Right renal pelvis (tissue), 4 donors: ENCODE data around the gene NEDD4L. TPM values are rescaled to one million over a fixed set of nuclear protein-coding genes. Genes with fewer than 3 reads are reported as not detected.
"Not testable (repeated sequence)": the region's sequence is repeated elsewhere in the genome, so short reads cannot be mapped to it uniquely, and the experiment has no call there.

ENCODE experiments used
- DNase-seq, 4 donors: peaks; one replicate each; pipeline ENCODE4 v3.0.0-alpha.2; 2013; ENCODE audit warnings: low read depth in 4 of 4, low spot score in 3 of 4, missing footprints in 1 of 4
- polyA plus RNA-seq, 4 donors: library from polyadenylated mRNA; unstranded; fragments of 120-200 nt; gene quantifications; one replicate each; pipeline ENCODE4 v1.2.1, GENCODE V29; 2013; ENCODE audit not compliant: insufficient read length in 4 of 4

The NEDD4L gene
- polyA plus RNA-seq, 4 donors, result 108 to 168 (median 130) TPM

DNA sequence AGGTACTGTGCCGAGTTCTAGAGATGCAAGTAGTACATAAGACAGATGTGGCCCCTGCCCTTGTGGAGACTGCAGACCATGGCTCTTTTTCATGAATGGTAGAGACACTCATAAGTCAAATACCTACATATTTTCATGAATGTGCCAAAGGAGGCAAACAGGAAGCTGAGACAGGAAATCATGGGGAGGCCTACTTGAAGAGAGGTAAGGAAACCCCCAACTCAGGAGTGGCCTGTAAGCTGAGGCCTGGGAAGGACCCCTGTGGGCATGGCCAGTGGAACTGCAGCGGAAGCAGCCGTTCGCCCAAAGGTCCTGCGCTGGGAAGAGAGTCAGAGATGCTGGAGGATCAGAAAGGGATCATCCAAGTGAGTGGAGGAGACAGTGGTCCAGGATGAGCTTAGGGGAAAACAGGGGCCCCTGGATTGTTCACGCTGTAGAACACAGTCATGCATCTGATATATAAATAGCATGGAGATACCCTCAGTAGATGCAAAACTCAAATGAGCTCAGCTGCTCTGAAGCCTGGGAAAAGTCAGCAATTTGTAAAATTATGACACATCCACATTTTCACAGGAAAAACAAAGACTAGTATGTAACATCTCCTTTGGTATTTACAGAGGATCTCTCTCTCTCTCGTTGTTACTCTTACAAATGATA lies 228.9 kb downstream of the NEDD4L start:
- no peak for DNase-seq

DNA sequence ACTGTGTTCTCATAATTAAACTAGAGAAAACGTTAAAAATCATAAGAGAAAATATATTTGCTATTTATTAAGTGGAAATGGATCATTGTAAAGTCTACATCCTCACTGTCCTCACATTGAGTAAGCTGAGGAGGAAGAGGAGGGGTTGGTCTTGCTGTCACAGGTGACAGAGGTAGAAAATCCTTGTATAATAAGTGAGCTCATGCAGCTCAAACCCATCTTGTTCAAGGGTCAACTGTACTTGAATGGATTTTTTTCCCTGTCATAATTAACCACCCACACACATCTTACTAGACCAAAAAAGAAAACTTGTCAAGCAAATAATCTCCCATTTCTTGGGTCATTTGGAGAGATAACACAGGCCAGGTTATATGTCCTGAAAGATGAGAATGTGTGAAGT lies 231.2 kb downstream of the NEDD4L start:
- DNase-seq, result no peak

DNA sequence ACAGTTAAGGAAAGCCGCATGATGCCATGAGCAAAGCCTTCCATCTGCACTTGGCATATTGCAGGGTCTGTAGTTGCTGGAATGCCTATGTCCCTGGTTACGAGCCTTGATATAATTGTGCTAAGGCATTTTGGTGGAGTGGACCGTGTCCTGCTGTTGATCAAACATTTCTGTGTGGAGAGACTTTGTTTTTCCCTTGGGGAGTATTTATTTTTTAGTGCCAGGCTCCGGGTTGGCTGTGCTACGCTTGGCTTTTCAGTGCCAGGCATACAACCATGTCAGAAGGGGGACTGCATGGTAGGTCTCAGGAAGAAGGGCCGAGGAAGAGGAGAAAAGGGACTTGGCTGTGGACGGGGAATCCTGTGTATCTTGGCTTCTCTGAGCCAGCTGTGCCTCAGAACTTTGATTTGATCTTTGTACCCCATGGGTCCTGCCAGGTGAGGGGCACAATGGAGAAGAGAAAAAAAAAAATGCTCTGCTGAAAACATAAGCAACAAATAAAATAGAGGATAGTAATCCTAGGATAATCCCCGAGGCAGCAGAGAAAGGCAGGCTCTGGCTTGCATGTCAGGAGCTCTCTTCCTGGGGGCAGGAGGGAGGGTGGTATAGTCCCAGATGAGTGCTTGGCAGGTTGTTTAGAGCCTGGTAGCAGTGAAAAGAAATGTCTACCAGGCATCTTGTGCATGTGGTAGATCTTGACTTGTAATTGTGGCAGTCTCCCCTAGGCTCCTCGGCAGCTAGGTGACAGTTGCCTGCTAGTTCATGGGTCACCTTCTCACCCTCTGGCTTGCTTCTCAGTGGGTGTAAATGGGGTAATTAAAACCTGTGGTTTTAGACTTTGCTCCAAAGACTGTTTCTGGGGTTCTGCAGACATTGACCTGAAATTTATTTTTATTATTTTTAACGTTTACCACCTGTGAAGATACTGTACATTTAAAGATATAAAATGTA lies 233.0 kb downstream of the NEDD4L start:
- DNase-seq, result no peak

DNA sequence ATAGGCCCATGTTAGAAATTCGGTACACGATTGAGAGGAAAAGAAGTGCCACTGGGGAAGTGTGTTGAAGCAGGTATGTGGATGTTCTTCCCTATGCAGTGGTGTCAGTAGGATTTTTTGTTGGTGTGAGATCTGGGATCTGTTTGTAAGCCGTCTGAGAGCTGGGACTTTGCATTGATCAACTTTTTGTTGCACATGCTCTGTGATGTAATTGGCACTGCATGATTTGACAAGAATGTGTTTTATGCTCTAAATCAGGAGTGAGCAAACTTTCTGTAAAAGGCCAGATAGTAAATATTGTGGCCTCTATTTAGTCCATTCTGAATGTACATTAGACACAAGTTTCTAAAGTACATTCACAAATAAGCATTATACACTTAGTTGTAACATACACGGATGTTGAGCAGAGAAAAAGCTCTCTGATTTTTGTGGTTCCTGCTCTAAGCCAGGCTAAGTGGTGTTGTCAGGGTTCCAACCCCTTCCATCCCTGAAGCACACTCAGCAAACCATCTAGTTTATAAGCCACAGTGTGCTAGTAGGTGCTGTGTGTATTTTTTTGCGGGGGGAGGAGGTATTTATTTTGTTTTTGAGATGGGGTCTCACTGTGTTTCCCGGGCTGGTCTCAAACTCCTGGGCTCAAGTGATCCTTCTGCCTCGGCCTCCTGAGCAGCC lies 235.6 kb downstream of the NEDD4L start:
- DNase-seq, result no peak

DNA sequence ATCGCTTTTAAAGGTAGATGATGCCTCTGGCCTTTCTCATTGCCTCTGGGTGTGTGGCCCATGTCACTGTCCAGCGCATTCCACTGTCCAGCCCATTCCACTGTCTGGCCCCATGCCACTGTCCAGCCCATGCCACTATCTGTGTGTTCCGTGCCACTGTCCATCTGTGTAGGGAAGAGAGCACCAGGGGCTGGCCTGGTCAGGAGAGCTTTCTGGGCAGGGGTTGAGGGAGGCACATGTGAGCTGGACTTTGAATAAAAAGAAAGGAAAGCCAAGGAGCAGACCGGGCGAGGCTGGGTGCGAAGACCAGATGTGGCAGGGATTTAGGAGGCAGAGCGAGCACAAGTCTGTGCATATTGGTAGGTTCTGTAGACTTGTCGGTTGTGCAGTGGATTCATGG lies 236.2 kb downstream of the NEDD4L start:
- DNase-seq, result no peak

DNA sequence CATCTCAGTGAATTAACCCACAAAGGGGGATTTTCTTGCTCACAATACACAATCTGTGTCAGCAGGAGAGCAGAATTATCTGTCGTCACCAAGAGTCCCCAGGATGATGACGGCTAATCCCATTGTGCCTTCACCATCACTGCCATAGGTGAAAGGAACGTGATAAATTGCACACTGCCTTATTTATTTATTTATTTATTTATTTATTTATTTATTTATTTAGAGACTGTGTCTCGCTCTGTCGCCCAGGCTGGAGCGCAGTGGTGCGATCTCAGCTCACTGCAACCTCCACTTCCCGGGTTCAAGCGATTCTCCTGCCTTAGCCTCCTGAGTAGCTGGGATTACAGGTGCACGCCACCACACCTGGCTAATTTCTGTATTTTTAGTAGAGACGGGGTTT lies 238.8 kb downstream of the NEDD4L start:
- DNase-seq, result not testable (repeated sequence)

DNA sequence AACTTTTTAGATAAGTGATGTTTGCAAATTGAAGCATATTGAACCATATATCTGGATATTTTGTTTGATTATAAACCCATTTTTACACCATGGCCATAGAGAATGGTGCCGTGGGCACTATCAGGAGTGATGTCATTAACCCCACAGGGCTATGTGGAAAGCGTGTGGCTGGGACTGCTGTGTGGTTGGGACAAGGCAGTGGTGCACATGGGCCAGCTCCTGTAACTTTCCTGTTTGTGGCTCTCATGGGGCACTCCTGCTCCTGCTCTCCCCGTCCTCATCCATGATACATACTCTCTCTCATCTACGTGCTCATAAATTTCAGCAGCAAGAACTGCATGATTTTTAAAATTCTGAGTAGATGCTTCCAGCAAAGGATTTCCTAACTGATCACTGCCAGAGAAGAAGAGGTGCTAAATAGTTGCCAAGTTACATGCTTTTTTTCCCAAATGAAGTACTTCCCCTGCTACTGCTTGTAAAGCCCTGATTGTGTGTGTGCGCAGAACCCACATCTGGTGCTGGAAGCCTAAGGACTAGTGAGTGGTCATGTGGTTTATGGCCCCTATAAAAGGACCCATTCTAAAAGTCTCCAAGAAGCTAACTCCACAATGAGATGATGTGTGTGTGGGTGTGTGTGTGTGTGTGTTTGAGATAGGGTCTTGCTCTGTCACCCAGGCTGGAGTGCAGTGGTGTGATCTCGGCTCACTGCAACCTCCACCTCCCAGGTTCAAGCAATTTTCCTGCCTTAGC lies 240.8 kb downstream of the NEDD4L start:
- no peak for DNase-seq

DNA sequence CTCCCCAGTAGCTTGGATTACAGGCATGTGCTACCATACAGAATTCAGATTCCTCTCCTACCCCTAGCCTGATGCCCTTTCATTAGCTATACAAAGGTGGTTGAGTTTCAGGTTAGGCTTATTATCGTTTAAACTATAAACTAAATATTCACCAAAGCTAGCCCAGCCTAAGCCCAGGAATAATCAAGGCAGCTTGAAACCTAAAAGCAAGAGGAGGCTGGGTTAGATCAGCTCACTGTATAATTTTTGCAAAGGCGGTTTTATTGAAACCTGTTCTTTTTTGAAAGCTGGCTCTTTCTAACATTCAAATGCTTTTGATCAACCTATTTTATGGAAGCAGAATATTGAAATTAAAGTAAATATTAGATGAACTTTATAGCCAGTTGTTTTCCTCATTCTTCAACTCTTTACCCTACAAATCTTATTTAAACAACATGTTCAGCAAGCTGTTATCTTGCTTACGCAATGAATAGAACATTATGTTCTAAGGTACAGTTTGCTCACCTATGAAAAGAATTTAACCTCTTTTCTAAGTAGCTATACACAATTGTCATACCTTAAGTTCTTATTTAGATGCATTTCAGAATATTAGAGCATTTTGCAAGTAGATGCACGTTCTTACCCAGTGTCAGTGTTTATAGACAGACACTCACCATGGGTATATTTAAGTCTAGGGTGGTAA lies 241.6 kb downstream of the NEDD4L start:
- DNase-seq, result no peak

DNA sequence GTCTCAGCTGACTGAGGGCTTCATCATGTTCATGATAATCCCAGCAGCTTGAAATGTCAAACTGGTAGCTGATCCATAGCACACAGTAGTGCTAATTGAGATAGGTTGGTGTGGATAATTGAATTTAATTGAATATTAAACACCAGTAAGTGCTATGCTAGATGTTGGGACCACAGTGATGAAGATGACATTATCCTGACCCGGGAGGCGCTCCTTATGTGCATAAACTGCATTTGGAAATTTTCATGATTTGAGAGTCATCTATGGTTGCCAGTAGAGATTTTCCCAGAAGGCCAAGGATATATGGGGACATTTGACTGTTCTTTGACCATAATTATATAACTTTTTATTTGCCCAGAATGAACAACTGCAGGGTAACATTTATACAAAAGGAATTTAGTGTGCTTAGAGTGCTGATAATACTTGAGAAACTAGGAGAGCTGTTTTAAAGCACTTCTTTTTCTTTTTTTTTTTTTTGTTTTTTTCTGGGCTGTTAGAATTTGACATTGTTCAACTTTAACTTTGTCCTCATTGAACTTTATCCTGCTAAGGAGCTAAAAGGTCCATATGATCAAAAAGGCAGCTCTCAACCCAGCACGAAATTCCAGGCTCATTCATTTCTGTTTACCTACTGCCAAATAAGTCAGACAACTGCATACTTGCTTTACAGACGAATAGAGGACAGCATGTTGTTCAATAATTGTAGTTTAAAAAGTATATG lies 242.8 kb downstream of the NEDD4L start:
- DNase-seq, result no peak

DNA sequence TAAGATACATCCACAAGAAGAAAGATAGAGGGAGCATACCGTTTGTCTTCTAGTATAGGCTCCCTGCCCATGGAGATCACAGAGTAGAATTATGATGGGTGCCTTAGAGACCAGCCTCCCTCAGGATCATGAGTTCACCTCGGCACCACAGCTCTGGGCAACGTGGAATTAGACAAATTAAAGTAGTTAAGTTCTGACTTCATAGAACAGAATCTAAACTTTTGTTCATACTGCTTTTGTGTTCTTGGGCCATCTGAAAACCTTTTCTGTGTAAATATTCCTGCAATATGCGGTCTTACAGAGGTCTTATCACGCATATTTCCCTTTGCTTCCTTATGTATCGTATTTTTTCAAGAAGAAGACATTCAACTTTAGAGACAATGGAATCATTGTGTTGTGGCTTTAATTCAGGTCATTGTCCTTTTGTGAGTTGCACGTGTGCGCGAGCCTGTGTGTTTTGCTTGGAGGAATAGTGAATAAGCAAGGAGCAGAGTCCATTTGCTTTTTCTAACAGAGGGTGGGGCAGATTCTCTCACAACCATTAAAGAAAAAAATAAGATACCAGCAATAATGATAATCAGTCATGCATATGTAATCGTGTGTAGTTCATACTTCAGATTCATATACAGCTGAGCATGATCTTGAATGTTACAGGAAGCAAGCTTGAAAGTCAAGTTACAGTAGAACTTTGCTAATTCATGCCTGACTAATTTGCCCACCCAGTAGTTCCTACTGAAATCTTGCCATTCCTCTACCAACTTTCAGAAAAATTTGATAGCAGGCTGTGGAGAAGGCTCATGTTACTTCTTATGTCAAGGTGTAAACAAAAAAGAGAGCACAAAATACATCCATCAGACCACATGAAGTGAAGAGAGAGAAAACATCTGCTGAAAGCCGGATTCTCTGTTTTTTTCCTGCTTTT lies 243.6 kb downstream of the NEDD4L start:
- DNase-seq, result no peak

DNA sequence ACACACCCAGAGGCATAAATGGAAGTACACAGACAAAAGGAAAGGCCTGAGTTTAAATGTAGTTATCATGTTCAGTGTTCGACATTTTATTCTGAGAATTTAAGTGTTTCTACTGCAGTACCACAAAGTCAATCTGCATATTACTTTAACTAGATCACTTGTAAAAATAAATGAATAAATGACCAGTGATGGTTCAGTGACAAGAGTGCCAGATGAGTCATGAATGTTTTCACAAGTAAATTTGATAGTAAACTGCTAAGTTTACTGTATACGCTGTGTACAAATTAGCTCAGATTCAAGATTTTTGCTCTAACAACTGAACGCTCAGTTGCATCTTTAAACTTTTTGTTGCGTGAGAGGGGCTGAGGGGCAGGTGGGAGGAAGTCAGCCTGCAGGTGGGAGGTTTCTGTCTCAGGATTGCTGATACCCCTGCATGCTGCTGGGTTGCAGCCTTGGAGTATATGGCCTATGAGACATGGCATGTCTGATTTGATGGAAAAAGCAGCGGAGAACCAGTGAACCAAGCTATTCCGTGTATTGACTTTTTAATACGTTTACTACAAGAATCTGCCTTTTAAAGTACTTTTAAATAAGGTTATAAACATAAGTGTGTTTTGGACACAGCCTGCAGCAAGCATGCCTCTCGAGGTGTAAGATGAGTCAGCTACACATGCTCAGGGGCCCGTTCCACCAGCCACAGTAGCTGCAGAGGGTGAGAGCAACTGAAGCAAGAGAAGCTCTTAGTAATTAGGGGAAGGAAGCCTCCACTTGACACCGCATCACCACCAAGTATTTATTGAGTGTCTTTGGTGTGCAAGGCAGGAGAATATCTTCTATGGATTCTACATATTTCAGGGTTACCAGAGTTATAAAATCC lies 245.1 kb downstream of the NEDD4L start:
- DNase-seq, result no peak

DNA sequence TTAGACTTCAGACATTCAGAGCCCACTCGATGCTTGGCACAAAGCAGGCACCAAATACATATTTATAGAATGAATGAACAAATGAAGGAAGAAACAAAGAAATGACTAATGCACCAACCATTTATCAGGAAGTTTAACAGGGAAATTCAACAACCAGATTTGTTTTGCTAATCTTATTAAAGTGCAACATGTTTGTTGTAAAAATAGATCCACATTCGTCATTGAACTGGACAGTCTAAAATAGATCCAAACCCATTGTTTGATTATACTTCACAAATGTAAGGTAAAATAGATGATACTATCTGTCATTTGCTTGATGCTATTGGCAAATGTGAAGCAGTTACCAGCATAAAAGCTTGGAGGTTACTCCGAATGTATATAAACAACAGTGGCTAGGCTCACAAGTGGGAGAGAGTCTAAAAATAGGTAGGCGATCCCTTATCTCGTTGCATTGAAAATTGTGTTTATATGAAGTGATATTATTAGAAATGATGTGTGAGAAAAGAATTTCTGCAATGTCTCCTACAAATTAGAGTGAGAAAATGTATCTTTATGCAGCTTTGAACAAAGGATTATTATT lies 246.2 kb downstream of the NEDD4L start:
- DNase-seq, result no peak

DNA sequence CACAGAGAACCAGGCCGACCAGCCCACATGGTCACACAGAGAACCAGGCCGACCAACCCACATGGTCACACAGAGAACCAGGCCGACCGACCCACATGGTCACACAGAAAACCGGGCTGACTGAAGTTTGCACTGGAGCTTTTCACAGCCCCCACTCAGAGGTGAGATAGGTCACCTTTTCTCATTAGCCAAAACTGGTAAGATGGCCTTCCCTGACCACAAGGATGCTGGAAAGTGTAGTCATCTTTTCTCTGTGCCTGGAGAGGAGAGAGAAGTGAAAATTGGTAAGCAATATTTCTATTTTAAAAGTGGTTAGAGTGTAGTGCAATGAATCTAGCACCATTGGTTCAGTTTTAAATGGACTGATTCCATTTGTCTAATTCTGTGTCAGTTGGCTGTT lies 247.1 kb downstream of the NEDD4L start:
- no peak for DNase-seq

DNA sequence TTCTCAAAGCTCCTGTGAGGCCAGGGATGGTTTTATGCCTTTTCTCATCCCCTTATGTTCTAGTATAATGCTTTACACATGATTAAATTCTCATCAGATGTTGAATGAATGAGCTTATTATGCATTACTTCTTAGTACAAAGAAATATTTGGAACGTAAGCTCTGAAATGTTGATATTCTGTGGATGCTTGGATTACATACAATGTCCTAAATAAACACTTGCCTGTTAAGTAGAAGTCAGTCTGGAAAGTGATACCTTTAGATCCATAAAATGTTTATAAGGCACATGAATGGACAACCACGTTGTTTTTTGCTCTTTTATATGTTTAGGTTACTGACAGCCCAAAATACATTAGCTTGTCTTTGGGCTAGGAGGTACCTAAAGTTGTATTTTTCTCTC lies 248.6 kb downstream of the NEDD4L start:
- no peak for DNase-seq

DNA sequence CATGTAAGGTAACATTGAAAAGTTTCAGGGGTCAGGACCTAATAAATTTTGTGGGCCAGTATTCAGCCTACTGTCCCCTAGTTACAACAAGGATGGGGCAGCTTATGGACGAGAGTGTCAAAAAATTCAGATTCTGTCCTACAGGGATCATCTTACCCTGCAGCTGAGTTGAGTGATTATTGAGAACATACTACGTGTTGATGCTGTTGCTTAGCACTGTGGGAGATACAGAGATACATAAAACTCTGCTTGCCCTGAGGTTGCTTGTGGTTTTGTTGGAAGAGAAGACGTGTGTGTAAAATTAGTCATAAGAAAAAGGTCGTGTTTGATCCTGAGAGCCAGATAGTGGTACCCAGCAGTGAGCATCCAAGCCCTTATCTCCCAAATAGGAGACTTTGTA lies 253.2 kb downstream of the NEDD4L start:
- DNase-seq, result no peak

DNA sequence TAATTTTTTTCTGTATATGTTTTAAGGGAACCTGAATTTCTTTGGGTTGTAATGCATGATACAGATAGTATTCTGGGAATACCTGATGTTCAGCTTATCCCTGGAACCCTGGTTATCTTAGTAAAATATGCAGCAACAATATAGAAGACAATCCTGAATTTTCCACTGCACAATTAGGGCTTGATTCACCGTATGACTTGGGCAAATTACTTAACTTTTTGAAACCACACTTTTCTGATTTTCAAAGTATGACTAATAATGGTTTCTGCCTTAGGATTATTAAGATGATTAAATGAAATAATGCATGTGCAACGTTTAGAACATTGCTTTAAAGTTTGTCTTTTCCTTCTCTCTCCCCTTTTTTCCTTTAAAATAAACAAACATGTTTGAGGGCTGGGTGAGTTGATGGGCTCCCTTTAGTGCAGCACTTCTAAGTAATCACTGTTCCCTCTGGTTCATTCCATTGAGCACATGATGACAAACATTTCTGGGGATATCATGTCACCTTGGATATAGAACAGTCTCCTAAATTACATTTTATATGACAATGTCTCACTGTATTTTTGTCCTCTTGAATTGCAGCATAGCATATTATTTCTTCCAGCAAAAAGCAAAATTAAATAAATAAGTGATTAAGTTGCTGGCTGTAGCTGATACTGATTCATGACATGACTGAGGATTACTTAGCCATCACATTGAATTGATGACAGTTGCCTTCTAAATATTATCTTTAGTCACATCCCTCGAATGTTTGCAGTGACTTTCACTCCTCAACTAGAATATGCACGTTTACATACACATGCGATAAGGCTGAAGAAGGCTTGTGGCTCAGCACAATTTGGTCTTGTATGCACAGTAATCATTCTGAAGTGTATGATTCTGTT lies 254.5 kb downstream of the NEDD4L start:
- DNase-seq, result no peak
